Iris pigment epithelial cell (primary cell): Measurements from ENCODE around the gene ANTXR1.
A peak's percentile ranks its signal among the peaks of the same experiment; 100 is the strongest.

Experiments
- DNase-seq: peaks from one replicate; pipeline ENCODE4 v3.0.0-alpha.2; 2011; ENCODE audit warnings: low read depth

ANTXR1 gene

GRCh38 chr2:69073928-69074570 is 61.1 kb downstream of the ANTXR1 start:
- DNase-seq, result peak; percentile 56

GRCh38 chr2:69074918-69075317 is 61.9 kb downstream of the ANTXR1 start:
- DNase-seq, result no peak

- DNase-seq, result no peak
Measured at GRCh38 chr2:69075486-69075885, 62.5 kb downstream of the ANTXR1 start.

- no peak for DNase-seq
Measured at GRCh38 chr2:69076601-69077000, 63.6 kb downstream of the ANTXR1 start.

GRCh38 chr2:69077252-69077950 is 64.4 kb downstream of the ANTXR1 start:
- DNase-seq, result no peak

- DNase-seq, result no peak
Measured at GRCh38 chr2:69080071-69080470, 67.1 kb downstream of the ANTXR1 start.

GRCh38 chr2:69081001-69081580 is 68.1 kb downstream of the ANTXR1 start:
- DNase-seq, result no peak

GRCh38 chr2:69081757-69082156 is 68.8 kb downstream of the ANTXR1 start:
- DNase-seq, result no peak

- DNase-seq, result peak; percentile 95
Measured at GRCh38 chr2:69082430-69082997, 69.5 kb downstream of the ANTXR1 start.

- peak; percentile 66 for DNase-seq
Measured at GRCh38 chr2:69083235-69083748, 70.3 kb downstream of the ANTXR1 start.

- no peak for DNase-seq
Measured at GRCh38 chr2:69084492-69084891, 71.5 kb downstream of the ANTXR1 start.

GRCh38 chr2:69086466-69086865 is 73.5 kb downstream of the ANTXR1 start:
- peak; percentile 10 for DNase-seq

GRCh38 chr2:69087211-69087911 is 74.4 kb downstream of the ANTXR1 start:
- DNase-seq, result no peak

GRCh38 chr2:69087912-69088240 is 74.9 kb downstream of the ANTXR1 start:
- no peak for DNase-seq

- no peak for DNase-seq
Measured at GRCh38 chr2:69088466-69088865, 75.5 kb downstream of the ANTXR1 start.

- peak; percentile 71 for DNase-seq
Measured at GRCh38 chr2:69089266-69089665, 76.3 kb downstream of the ANTXR1 start.

- DNase-seq, result no peak
Measured at GRCh38 chr2:69089998-69090397, 77.0 kb downstream of the ANTXR1 start.

GRCh38 chr2:69090820-69091219 is 77.8 kb downstream of the ANTXR1 start:
- DNase-seq, result no peak

- DNase-seq, result no peak
Measured at GRCh38 chr2:69092857-69093256, 79.9 kb downstream of the ANTXR1 start.

GRCh38 chr2:69095305-69095704 is 82.3 kb downstream of the ANTXR1 start:
- DNase-seq, result peak; percentile 91

GRCh38 chr2:69096326-69097095 is 83.5 kb downstream of the ANTXR1 start:
- no peak for DNase-seq
